Fibroblast of lung (primary cell): ENCODE data around the gene ADAP1.

ENCODE experiments used
- EZH2 ChIP-seq: IDR thresholded peaks from 2 replicates; pipeline ENCODE4 v1.5.1; 2012; ENCODE audit warnings: low read length, control low read depth, mild to moderate bottlenecking; ENCODE audit errors: missing control alignments
- TF ChIP-seq, protein P1 (sequence below), 2 donors: IDR thresholded peaks in 1 of 2; conservative IDR thresholded peaks in 1 of 2; 1 replicate in 1 of 2; 2 replicates in 1 of 2; pipeline ENCODE4 v1.5.1; 2011 to 2012; ENCODE audit warnings: low read length in 2 of 2, control low read depth in 1 of 2, inconsistent platforms in 1 of 2, low read depth in 1 of 2, mild to moderate bottlenecking in 1 of 2

DNA sequence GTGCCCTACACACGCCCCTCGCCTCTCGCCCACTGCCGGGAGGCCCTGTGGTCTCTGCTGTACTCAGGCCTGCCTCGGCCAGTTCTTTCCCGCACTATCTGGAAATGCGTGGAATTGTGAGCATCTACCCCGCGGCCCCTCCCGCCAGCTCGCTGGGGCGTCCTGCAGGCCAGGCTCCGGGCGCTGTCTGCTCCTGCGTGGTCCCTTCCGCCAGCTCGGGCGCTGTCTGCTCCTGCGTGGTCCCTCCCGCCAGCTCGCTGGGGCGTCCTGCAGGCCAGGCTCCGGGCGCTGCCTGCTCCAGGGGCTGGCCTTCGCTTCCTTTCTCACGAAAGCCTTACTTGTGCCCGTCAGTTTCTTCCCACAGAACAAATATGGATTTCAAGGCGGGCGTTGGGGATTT, 63.2 kb downstream of the ADAP1 start:
- no peak for TF ChIP-seq EZH2
- TF ChIP-seq, protein P1, sequence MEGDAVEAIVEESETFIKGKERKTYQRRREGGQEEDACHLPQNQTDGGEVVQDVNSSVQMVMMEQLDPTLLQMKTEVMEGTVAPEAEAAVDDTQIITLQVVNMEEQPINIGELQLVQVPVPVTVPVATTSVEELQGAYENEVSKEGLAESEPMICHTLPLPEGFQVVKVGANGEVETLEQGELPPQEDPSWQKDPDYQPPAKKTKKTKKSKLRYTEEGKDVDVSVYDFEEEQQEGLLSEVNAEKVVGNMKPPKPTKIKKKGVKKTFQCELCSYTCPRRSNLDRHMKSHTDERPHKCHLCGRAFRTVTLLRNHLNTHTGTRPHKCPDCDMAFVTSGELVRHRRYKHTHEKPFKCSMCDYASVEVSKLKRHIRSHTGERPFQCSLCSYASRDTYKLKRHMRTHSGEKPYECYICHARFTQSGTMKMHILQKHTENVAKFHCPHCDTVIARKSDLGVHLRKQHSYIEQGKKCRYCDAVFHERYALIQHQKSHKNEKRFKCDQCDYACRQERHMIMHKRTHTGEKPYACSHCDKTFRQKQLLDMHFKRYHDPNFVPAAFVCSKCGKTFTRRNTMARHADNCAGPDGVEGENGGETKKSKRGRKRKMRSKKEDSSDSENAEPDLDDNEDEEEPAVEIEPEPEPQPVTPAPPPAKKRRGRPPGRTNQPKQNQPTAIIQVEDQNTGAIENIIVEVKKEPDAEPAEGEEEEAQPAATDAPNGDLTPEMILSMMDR (conservative IDR thresholded peaks at IDR 0.05 in 1 of 2, IDR thresholded peaks at IDR 0.05 in 1 of 2; ENCODE audit: low read depth in 1 of 2, low read length in 2 of 2): no peak
